H1 (cell line): ENCODE measurements around the gene MIOX.

Source experiments
- BCL11A ChIP-seq, 2 experiments: IDR thresholded peaks; one replicate each; pipeline ENCODE4 v1.6.1; 2011; ENCODE audit warnings: low read depth in 2 of 2, low read length in 2 of 2, mild to moderate bottlenecking in 2 of 2
- CBX5 ChIP-seq: fragments of 300-800, 300-1000 bp; sonication (generic); IDR thresholded peaks from 2 replicates; pipeline ENCODE4 v1.7.1; 2016; ENCODE audit warnings: antibody characterized with exemption, low read length, low read depth
- CEBPB ChIP-seq: IDR thresholded peaks from 2 replicates; pipeline ENCODE4 v1.6.1; 2012; ENCODE audit warnings: low read depth, low read length
- EGR1 ChIP-seq: IDR thresholded peaks from 2 replicates; pipeline ENCODE4 v1.6.1; 2011; ENCODE audit warnings: low read depth, low read length, borderline replicate concordance
- EZH2 ChIP-seq: fragments of 200-600 bp; sonication (generic); IDR thresholded peaks from 2 replicates; pipeline ENCODE4 v1.7.1; 2012; ENCODE audit warnings: low read depth, mild to moderate bottlenecking, moderate library complexity, low read length, inconsistent platforms; ENCODE audit not compliant: severe bottlenecking
- JUND ChIP-seq: IDR thresholded peaks from 2 replicates; pipeline ENCODE4 v1.6.1; 2011; ENCODE audit warnings: mild to moderate bottlenecking, improper control_type of control experiment, low read length
- POLR2A ChIP-seq, 2 experiments: IDR thresholded peaks; 1 replicate in 1 of 2; 2 replicates in 1 of 2; pipeline ENCODE4 v1.6.1; 2011; ENCODE audit warnings: low read depth in 2 of 2, low read length in 2 of 2, mild to moderate bottlenecking in 2 of 2; ENCODE audit errors: control extremely low read depth in 1 of 2
- POLR2AphosphoS5 ChIP-seq: IDR thresholded peaks from 2 replicates; pipeline ENCODE4 v1.6.1; 2011; ENCODE audit warnings: low read depth, low read length
- RFX5 ChIP-seq: IDR thresholded peaks from 2 replicates; pipeline ENCODE4 v1.6.1; 2011; ENCODE audit warnings: low read depth, low read length, improper control_type of control experiment, borderline replicate concordance
- SIX5 ChIP-seq: IDR thresholded peaks from 2 replicates; pipeline ENCODE4 v1.6.1; 2011; ENCODE audit warnings: mild to moderate bottlenecking, low read depth, low read length
- YY1 ChIP-seq: IDR thresholded peaks from 2 replicates; pipeline ENCODE4 v1.6.1; 2011; ENCODE audit warnings: low read depth, mild to moderate bottlenecking, low read length
- TF ChIP-seq, protein P1 (sequence below): IDR thresholded peaks from 2 replicates; pipeline ENCODE4 v1.6.1; 2012; ENCODE audit warnings: inconsistent platforms
- TF ChIP-seq, protein P2 (sequence below), 3 experiments: IDR thresholded peaks; 1 replicate in 2 of 3; 2 replicates in 1 of 3; pipeline versions ENCODE4 v1.5.1 to v1.6.1; 2011; ENCODE audit warnings: low read length in 3 of 3, mild to moderate bottlenecking in 3 of 3, inconsistent platforms in 2 of 3, low read depth in 1 of 3, moderate library complexity in 1 of 3; ENCODE audit not compliant: insufficient read depth in 1 of 3; ENCODE audit errors: control extremely low read depth in 1 of 3

DNA sequence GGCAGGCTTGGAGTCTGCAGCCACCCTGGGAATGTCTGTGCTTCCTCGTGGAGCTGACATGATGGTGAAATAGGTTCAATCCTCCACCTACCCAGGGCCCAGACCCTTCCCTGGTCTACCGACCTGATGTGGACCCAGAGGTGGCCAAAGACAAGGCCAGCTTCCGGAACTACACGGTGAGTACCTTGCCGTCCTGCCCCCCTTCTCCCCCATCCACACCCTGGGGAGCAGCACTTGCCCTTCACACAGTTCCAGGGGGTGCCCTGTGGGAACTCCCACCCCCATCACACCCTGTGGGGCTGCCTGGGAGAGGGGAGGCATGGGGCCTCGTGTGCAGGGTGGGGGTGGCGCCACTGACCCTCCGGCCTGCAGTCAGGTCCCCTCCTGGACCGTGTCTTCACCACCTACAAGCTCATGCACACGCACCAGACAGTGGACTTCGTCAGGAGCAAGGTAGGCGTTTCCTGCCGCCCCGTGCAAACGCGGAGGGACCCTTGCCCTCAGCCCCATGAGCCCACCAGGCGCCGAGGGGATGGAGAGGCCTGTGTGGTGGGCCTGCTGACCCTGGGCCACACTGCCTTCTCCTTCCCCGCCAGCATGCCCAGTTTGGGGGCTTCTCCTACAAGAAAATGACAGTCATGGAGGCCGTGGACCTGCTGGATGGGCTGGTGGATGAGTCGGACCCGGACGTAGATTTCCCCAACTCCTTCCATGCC, 789 bp downstream of the MIOX start:
- TF ChIP-seq EZH2 (no peak), YY1 (no peak), POLR2A (IDR thresholded peaks at IDR 0.05; ENCODE audit: control extremely low read depth in 1 of 2, low read depth in 2 of 2, low read length in 2 of 2) (no peak), BCL11A (IDR thresholded peaks at IDR 0.05; ENCODE audit: low read depth in 2 of 2, low read length in 2 of 2) (no peak), CBX5 (no peak), EGR1 (no peak), POLR2AphosphoS5 (no peak), SIX5 (no peak), RFX5 (no peak), CEBPB (no peak), JUND (no peak)
- TF ChIP-seq, protein P1, sequence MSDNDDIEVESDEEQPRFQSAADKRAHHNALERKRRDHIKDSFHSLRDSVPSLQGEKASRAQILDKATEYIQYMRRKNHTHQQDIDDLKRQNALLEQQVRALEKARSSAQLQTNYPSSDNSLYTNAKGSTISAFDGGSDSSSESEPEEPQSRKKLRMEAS, result no peak
- TF ChIP-seq, protein P2, sequence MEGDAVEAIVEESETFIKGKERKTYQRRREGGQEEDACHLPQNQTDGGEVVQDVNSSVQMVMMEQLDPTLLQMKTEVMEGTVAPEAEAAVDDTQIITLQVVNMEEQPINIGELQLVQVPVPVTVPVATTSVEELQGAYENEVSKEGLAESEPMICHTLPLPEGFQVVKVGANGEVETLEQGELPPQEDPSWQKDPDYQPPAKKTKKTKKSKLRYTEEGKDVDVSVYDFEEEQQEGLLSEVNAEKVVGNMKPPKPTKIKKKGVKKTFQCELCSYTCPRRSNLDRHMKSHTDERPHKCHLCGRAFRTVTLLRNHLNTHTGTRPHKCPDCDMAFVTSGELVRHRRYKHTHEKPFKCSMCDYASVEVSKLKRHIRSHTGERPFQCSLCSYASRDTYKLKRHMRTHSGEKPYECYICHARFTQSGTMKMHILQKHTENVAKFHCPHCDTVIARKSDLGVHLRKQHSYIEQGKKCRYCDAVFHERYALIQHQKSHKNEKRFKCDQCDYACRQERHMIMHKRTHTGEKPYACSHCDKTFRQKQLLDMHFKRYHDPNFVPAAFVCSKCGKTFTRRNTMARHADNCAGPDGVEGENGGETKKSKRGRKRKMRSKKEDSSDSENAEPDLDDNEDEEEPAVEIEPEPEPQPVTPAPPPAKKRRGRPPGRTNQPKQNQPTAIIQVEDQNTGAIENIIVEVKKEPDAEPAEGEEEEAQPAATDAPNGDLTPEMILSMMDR (IDR thresholded peaks at IDR 0.05; ENCODE audit: control extremely low read depth in 1 of 3, insufficient read depth in 1 of 3, low read depth in 1 of 3, low read length in 3 of 3), result no peak
